ENCODE data around the gene TCTN2. TPM values are rescaled to one million over a fixed set of nuclear protein-coding genes. Genes with fewer than 3 reads are reported as not detected.

The TCTN2 gene
- total RNA-seq = 12.8 and 13.7 TPM in 2 replicates
- long read RNA-seq, partial matches to known transcripts = 2 of 14 reads
- long read RNA-seq, other reads (novel, unspliced or antisense) = 4 of 14 reads

- TF ChIP-seq CTCF (IDR thresholded peaks at IDR 0.05) = no peak
- Mint-ChIP-seq H3K4me3 (ENCODE audit: unreplicated experiment) (peak within 1 kb of the TSS; percentile 87), H3K9me3 (ENCODE audit: unreplicated experiment) (no peaks in the 10 kb centered on the region), H3K27me3 (ENCODE audit: unreplicated experiment) (no peaks in the 10 kb centered on the region), H3K27ac (ENCODE audit: unreplicated experiment) (peak within 1 kb of the TSS; percentile 66), H3K36me3 (ENCODE audit: unreplicated experiment) (peaks cover 8% of the 10 kb centered on the region), H3K4me1 (ENCODE audit: unreplicated experiment) (peaks cover 18% of the 10 kb centered on the region)
- DNase-seq (ENCODE audit: extremely low spot score, unreplicated experiment) = peak; percentile 98
Observed at GRCh38 chr12:123670882-123671728, at the start of gene TCTN2. TSS of gene TCTN2 (plus strand) at chr12:123671113. CDS start at chr12:123671241, 128 bp downstream.

GRCh38 chr12:123621619-123622530, 49.0 kb upstream of the TCTN2 start:
- peaks cover 64% of the 10 kb centered on the region for H3K36me3 Mint-ChIP-seq (ENCODE audit: unreplicated experiment)
- peaks cover 2% of the 10 kb centered on the region for H3K4me1 Mint-ChIP-seq (ENCODE audit: unreplicated experiment)
- no peak for DNase-seq (ENCODE audit: extremely low spot score, unreplicated experiment)
- no peaks in the 10 kb centered on the region for H3K9me3 Mint-ChIP-seq (ENCODE audit: unreplicated experiment)
- no peaks in the 10 kb centered on the region for H3K27me3 Mint-ChIP-seq (ENCODE audit: unreplicated experiment)
- H3K27ac Mint-ChIP-seq (ENCODE audit: unreplicated experiment) = no peak overlapping the region
- TF ChIP-seq CTCF (IDR thresholded peaks at IDR 0.05) = no peak
- H3K4me3 Mint-ChIP-seq (ENCODE audit: unreplicated experiment) = no peak overlapping the region

GRCh38 chr12:123633379-123634141, 37.4 kb upstream of the TCTN2 start, which contains the start of the genes EIF2B1 and GTF2H3:
TSS of gene EIF2B1 (minus strand) at chr12:123633686. CDS start at chr12:123633557, 129 bp downstream.
TSS of gene GTF2H3 (plus strand) at chr12:123633829. CDS start at chr12:123633860, 31 bp downstream.
- no peak for TF ChIP-seq CTCF (IDR thresholded peaks at IDR 0.05)
- DNase-seq (ENCODE audit: extremely low spot score, unreplicated experiment) = peak; percentile 97
- no peaks in the 10 kb centered on the region for H3K9me3 Mint-ChIP-seq (ENCODE audit: unreplicated experiment)
- H3K36me3 Mint-ChIP-seq (ENCODE audit: unreplicated experiment) = peaks cover 17% of the 10 kb centered on the region
- peaks cover 24% of the 10 kb centered on the region for H3K4me1 Mint-ChIP-seq (ENCODE audit: unreplicated experiment)
- peak within 1 kb of the TSS; percentile 92 for H3K4me3 Mint-ChIP-seq (ENCODE audit: unreplicated experiment)
- H3K27me3 Mint-ChIP-seq (ENCODE audit: unreplicated experiment) = no peaks in the 10 kb centered on the region
- H3K27ac Mint-ChIP-seq (ENCODE audit: unreplicated experiment) = peak within 1 kb of the TSS; percentile 95

GRCh38 chr12:123634142-123634561, 36.8 kb upstream of the TCTN2 start:
- no peaks in the 10 kb centered on the region for H3K9me3 Mint-ChIP-seq (ENCODE audit: unreplicated experiment)
- no peak for DNase-seq (ENCODE audit: extremely low spot score, unreplicated experiment)
- H3K4me1 Mint-ChIP-seq (ENCODE audit: unreplicated experiment) = peaks cover 24% of the 10 kb centered on the region
- H3K36me3 Mint-ChIP-seq (ENCODE audit: unreplicated experiment) = peaks cover 15% of the 10 kb centered on the region
- H3K4me3 Mint-ChIP-seq (ENCODE audit: unreplicated experiment) = peak overlapping the region; percentile 92
- no peak for TF ChIP-seq CTCF (IDR thresholded peaks at IDR 0.05)
- H3K27me3 Mint-ChIP-seq (ENCODE audit: unreplicated experiment) = no peaks in the 10 kb centered on the region
- H3K27ac Mint-ChIP-seq (ENCODE audit: unreplicated experiment) = peak overlapping the region; percentile 95
